GM21825 (cell line): Measurements from ENCODE around the gene STH.

Source experiments
- ATAC-seq: cut with Tn5 transposase; IDR thresholded peaks from one replicate; pipeline ENCODE4 v1.9.1; 2021; ENCODE audit warnings: mild to moderate bottlenecking, moderate library complexity; ENCODE audit not compliant: unreplicated experiment

Gene STH

GRCh38 chr17:45966606-45967280, 32.3 kb upstream of the STH start:
- no peak for ATAC-seq

GRCh38 chr17:45967378-45967777, 31.7 kb upstream of the STH start:
- no peak for ATAC-seq

GRCh38 chr17:45968732-45969131, 30.3 kb upstream of the STH start:
- no peak for ATAC-seq

- ATAC-seq = no peak
Measured at GRCh38 chr17:45969726-45970125, 29.3 kb upstream of the STH start.

GRCh38 chr17:45970659-45971058, 28.4 kb upstream of the STH start:
- ATAC-seq = no peak

- ATAC-seq = no peak
Measured at GRCh38 chr17:45971698-45972141, 27.3 kb upstream of the STH start.

- no peak for ATAC-seq
Measured at GRCh38 chr17:45972531-45972930, 26.5 kb upstream of the STH start.

- ATAC-seq = no peak
Measured at GRCh38 chr17:45973099-45973780, 25.8 kb upstream of the STH start.

GRCh38 chr17:45973946-45974859, 24.8 kb upstream of the STH start:
- ATAC-seq = no peak

GRCh38 chr17:45974916-45975630, 24.0 kb upstream of the STH start:
- ATAC-seq = no peak

GRCh38 chr17:45975640-45976295, 23.3 kb upstream of the STH start:
- no peak for ATAC-seq

- ATAC-seq = no peak
Measured at GRCh38 chr17:45976391-45976754, 22.7 kb upstream of the STH start.

GRCh38 chr17:45976755-45977505, 22.1 kb upstream of the STH start:
- ATAC-seq = no peak

GRCh38 chr17:45977506-45977824, 21.6 kb upstream of the STH start:
- ATAC-seq = no peak

- no peak for ATAC-seq
Measured at GRCh38 chr17:45977976-45978626, 20.9 kb upstream of the STH start.

- no peak for ATAC-seq
Measured at GRCh38 chr17:45979137-45979536, 19.9 kb upstream of the STH start.

GRCh38 chr17:45980855-45981254, 18.2 kb upstream of the STH start:
- ATAC-seq = no peak

GRCh38 chr17:45981306-45981705, 17.7 kb upstream of the STH start:
- no peak for ATAC-seq

- no peak for ATAC-seq
Measured at GRCh38 chr17:45982791-45983613, 16.0 kb upstream of the STH start.
